Measurements from ENCODE around the gene CD28.

CD28 gene

DNA sequence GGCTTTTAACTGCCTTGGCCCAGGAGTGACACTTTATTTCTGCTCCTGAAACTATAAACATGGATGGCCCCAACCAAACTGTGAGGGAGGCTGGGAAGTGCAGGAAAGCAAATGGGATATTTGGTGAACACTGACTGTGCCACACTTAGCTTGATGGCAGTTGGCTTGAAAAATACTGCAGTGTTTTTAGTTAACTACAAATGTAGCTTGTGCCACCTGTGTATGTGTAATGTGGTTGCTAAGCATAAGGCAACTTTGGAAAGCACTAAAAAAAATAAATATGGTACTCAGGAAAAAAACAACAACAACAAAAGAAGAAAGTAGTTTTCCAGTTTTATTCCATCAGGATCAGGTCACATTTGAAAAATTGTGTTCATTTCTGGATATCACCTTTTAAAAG, 73.8 kb downstream of the CD28 start:
- DNase-seq (ENCODE audit: low read depth in 1 of 2, low spot score in 1 of 2): no peak
- no peak overlapping the region for H3K27ac ChIP-seq (replicated peaks)
- H3K4me3 ChIP-seq (replicated peaks; ENCODE audit: insufficient read depth, low read length): no peak overlapping the region
- no peaks in the 10 kb centered on the region for H3K27me3 ChIP-seq (ENCODE audit: insufficient read depth, poor library complexity, severe bottlenecking)
- no peak for TF ChIP-seq POLR2AphosphoS5 (IDR thresholded peaks at IDR 0.05; ENCODE audit: low read depth)
- TF ChIP-seq, protein P1, sequence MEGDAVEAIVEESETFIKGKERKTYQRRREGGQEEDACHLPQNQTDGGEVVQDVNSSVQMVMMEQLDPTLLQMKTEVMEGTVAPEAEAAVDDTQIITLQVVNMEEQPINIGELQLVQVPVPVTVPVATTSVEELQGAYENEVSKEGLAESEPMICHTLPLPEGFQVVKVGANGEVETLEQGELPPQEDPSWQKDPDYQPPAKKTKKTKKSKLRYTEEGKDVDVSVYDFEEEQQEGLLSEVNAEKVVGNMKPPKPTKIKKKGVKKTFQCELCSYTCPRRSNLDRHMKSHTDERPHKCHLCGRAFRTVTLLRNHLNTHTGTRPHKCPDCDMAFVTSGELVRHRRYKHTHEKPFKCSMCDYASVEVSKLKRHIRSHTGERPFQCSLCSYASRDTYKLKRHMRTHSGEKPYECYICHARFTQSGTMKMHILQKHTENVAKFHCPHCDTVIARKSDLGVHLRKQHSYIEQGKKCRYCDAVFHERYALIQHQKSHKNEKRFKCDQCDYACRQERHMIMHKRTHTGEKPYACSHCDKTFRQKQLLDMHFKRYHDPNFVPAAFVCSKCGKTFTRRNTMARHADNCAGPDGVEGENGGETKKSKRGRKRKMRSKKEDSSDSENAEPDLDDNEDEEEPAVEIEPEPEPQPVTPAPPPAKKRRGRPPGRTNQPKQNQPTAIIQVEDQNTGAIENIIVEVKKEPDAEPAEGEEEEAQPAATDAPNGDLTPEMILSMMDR (IDR thresholded peaks at IDR 0.05; ENCODE audit: insufficient read depth, low read length): no peak
- TF ChIP-seq, protein P2, sequence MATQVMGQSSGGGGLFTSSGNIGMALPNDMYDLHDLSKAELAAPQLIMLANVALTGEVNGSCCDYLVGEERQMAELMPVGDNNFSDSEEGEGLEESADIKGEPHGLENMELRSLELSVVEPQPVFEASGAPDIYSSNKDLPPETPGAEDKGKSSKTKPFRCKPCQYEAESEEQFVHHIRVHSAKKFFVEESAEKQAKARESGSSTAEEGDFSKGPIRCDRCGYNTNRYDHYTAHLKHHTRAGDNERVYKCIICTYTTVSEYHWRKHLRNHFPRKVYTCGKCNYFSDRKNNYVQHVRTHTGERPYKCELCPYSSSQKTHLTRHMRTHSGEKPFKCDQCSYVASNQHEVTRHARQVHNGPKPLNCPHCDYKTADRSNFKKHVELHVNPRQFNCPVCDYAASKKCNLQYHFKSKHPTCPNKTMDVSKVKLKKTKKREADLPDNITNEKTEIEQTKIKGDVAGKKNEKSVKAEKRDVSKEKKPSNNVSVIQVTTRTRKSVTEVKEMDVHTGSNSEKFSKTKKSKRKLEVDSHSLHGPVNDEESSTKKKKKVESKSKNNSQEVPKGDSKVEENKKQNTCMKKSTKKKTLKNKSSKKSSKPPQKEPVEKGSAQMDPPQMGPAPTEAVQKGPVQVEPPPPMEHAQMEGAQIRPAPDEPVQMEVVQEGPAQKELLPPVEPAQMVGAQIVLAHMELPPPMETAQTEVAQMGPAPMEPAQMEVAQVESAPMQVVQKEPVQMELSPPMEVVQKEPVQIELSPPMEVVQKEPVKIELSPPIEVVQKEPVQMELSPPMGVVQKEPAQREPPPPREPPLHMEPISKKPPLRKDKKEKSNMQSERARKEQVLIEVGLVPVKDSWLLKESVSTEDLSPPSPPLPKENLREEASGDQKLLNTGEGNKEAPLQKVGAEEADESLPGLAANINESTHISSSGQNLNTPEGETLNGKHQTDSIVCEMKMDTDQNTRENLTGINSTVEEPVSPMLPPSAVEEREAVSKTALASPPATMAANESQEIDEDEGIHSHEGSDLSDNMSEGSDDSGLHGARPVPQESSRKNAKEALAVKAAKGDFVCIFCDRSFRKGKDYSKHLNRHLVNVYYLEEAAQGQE (IDR thresholded peaks at IDR 0.05; ENCODE audit: insufficient replicate concordance, low read depth): no peak
- no peak for TF ChIP-seq GABPA (IDR thresholded peaks at IDR 0.05; ENCODE audit: low read depth)
- TF ChIP-seq SPI1 (IDR thresholded peaks at IDR 0.05; ENCODE audit: borderline replicate concordance, low read depth): no peak

DNA sequence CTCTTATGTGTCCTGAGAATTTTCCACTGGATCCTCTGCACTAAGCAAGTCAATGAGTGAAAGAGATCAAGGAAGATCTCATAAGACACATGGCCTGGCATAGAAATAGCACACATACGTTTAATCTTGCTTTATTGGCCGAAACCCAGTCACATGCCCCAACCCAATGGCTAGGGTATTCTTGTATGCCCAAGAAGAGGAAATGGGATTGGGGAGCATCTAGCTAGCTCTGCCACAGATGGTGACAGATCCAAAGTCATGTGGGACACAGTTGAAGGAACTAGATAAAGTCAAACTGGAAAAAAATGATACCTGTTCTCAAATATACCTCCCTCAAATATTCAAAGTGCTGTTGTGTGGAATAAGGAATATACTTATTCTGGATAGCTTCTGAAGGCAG, 74.7 kb downstream of the CD28 start:
- no peaks in the 10 kb centered on the region for H3K27me3 ChIP-seq (ENCODE audit: insufficient read depth, poor library complexity, severe bottlenecking)
- no peak for DNase-seq (ENCODE audit: low read depth in 1 of 2, low spot score in 1 of 2)
- no peak overlapping the region for H3K27ac ChIP-seq (replicated peaks)
- H3K4me3 ChIP-seq (replicated peaks; ENCODE audit: insufficient read depth, low read length): no peak overlapping the region
- TF ChIP-seq, protein P1 (IDR thresholded peaks at IDR 0.05; ENCODE audit: insufficient read depth, low read length): no peak
- no peak for TF ChIP-seq SPI1 (IDR thresholded peaks at IDR 0.05; ENCODE audit: borderline replicate concordance, low read depth)
- TF ChIP-seq POLR2AphosphoS5 (IDR thresholded peaks at IDR 0.05; ENCODE audit: low read depth): no peak
- TF ChIP-seq, protein P2 (IDR thresholded peaks at IDR 0.05; ENCODE audit: insufficient replicate concordance, low read depth): no peak
- TF ChIP-seq GABPA (IDR thresholded peaks at IDR 0.05; ENCODE audit: low read depth): no peak

DNA sequence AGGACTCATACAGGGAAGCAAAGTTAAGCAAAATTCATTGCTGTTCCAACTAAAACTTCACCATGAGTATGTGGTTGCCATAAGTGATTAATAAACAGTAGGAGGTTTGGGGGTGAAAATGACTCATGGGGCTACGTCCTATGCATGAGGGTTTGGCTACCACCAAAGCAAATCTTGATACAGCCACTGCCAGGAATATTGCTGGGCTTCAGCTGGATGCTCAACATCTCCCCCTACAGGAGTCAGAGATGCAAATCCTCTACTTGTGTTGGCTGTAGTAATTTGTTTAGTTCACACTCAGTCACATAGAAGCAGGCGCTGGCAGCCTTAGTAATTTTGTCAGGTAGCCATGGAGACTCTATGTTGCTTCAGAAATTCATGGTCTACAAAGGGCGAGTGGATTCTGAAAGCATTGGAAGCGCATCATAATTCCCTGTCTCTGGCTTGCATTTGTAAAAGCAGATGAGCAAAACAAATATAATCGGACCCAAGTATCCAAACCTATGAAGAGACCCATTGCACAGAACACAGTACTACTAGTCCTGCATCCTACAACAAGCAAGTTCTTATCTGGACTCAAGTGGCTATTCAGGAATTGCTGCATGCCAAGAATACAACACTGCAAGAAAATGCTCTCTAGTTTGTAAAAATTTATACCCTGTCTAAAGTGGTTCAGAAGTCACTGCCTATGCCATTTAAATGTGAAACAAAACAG, 76.0 kb downstream of the CD28 start:
- Histone ChIP-seq H3K4me3 (replicated peaks; ENCODE audit: insufficient read depth, low read length) (no peak overlapping the region), H3K27ac (replicated peaks) (no peak overlapping the region), H3K27me3 (ENCODE audit: insufficient read depth, poor library complexity, severe bottlenecking) (no peaks in the 10 kb centered on the region)
- DNase-seq (ENCODE audit: low read depth in 1 of 2, low spot score in 1 of 2): peak in 1 of 2 experiments; percentile 30
- TF ChIP-seq, protein P2 (IDR thresholded peaks at IDR 0.05; ENCODE audit: insufficient replicate concordance, low read depth): no peak
- TF ChIP-seq, protein P1 (IDR thresholded peaks at IDR 0.05; ENCODE audit: insufficient read depth, low read length): peak; percentile 63
